T-helper 2 cell treated with Interferon-gamma antibody and Interleukin-4, amounts not matched to agents 5 μg/mL and 100 μg/mL, for 36 hours (primary cell): Measurements from ENCODE around the gene MLH3.

Experiments
- DNase-seq: peaks from one replicate; pipeline ENCODE4 v3.0.0; 2021; ENCODE audit warnings: low spot score
- H3K27ac Mint-ChIP-seq: one replicate; pipeline ENCODE4 v1.8.0; 2021; ENCODE audit warnings: mild to moderate bottlenecking, mixed read lengths
- H3K27me3 Mint-ChIP-seq: one replicate; pipeline ENCODE4 v1.8.0; 2021; ENCODE audit warnings: low read depth, mixed read lengths
- H3K36me3 Mint-ChIP-seq: one replicate; pipeline ENCODE4 v1.8.0; 2021; ENCODE audit warnings: low read depth, mixed read lengths
- H3K4me1 Mint-ChIP-seq: one replicate; pipeline ENCODE4 v1.8.0; 2021; ENCODE audit warnings: low read depth, mixed read lengths
- H3K4me3 Mint-ChIP-seq: one replicate; pipeline ENCODE4 v1.8.0; 2022; ENCODE audit warnings: mild to moderate bottlenecking, moderate library complexity, mixed read lengths
- H3K9me3 Mint-ChIP-seq: one replicate; pipeline ENCODE4 v1.8.0; 2021; ENCODE audit warnings: mixed read lengths

Gene MLH3

GRCh38 chr14:74973003-74973653, 78.1 kb downstream of the MLH3 start:
- Mint-ChIP-seq H3K4me1 (peaks cover 3% of the 10 kb centered on the region), H3K27ac (no peak overlapping the region), H3K4me3 (no peak overlapping the region), H3K9me3 (no peaks in the 10 kb centered on the region), H3K36me3 (no peaks in the 10 kb centered on the region), H3K27me3 (peaks cover 4% of the 10 kb centered on the region)
- peak; percentile 11 for DNase-seq

GRCh38 chr14:74968811-74969210, 82.5 kb downstream of the MLH3 start:
- Mint-ChIP-seq H3K27me3 (peaks cover 18% of the 10 kb centered on the region), H3K27ac (no peak overlapping the region), H3K4me1 (peaks cover 3% of the 10 kb centered on the region), H3K9me3 (no peaks in the 10 kb centered on the region), H3K36me3 (no peaks in the 10 kb centered on the region), H3K4me3 (no peak overlapping the region)
- no peak for DNase-seq

DNA sequence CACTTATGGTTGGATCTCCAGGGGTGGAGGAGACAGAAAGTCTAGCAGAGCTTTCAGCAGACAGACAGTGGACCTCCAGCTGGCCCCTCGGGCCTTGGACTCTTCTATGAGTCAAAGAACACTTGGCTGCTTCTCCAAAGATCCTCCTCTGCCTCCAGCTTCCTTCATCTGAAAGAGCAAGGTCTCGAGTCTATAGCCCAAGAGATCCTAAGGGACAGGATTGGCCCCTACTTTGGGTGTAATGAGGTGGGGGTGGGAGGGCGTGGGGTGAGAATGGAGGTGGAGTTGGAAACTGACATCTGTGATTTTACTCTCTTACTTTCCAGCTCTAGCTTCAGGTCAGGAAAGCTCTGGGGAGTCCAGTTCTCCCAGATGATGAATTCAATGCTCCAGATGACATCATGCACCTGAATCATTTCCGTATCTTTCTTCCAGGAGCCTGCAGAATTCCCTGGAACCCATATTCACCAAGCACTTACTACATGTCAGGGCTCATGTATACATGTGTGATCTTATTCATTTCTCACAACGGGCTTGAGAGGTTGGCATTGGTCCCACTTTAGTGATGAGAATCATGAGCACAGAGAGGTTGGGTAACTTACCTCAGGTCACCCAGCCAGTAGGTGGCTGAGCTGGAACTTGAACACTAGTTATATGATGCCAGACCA, 85.6 kb downstream of the MLH3 start:
- Mint-ChIP-seq H3K27me3 (peaks cover 18% of the 10 kb centered on the region), H3K36me3 (no peaks in the 10 kb centered on the region), H3K27ac (no peak overlapping the region), H3K4me3 (no peak overlapping the region), H3K4me1 (no peaks in the 10 kb centered on the region), H3K9me3 (no peaks in the 10 kb centered on the region)
- no peak for DNase-seq

DNA sequence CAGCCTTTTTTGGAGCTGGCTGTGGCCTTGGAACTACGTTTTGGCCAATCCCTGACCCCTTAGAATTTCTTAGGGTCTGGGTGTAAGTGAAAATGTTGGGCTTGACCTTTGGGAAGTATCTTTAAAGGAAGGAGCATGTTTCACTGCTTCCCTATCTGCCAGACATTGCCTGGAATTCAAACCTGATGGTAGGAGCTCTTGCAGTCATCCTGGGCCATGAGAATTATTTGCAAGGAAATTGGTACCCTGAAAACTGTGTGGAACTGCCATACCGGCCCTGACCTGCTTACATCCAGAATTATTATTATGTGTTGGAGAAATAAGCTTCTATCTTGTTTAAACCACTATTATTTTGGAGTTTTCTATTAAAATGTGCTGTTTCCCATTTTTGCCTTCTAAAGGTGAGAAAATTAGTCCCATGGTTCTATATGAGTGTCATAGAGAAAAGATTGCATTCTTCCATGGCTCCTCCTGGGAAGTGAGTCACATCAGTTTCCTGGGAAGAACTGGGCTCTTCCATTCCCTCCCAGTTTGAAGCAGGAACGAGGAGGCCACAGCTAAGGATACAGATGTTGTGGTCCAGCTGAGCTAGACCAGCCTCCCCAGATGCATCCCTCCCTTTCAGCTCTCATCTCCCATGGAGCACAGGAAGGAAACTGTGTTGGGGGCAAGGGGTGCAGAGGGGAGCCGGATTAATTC, 86.3 kb downstream of the MLH3 start:
- no peak for DNase-seq
- Mint-ChIP-seq H3K27me3 (peaks cover 18% of the 10 kb centered on the region), H3K4me1 (no peaks in the 10 kb centered on the region), H3K4me3 (no peak overlapping the region), H3K9me3 (no peaks in the 10 kb centered on the region), H3K27ac (no peak overlapping the region), H3K36me3 (no peaks in the 10 kb centered on the region)
